SK-N-SH treated with all-trans-retinoic acid at 6 μM for 48 hours (cell line): ENCODE data around the gene PSMA5.

Source experiments
- RARB ChIP-seq: fragments of 250-450 bp; sonication (Bioruptor Pico); IDR thresholded peaks from 2 replicates; pipeline ENCODE4 v1.8.0; 2021; ENCODE audit warnings: mild to moderate bottlenecking, moderate library complexity
- ZFP30 ChIP-seq: fragments of 450-650 bp; formaldehyde crosslinking; IDR thresholded peaks from 2 replicates; pipeline ENCODE4 v1.5.0; 2022; ENCODE audit warnings: mild to moderate bottlenecking, moderate library complexity
- TF ChIP-seq, protein P1 (sequence below): fragments of 250-450 bp; sonication (Bioruptor Pico); IDR thresholded peaks from 2 replicates; pipeline ENCODE4 v1.8.0; 2021; ENCODE audit warnings: low read depth, mild to moderate bottlenecking, moderate library complexity, borderline replicate concordance
- TF ChIP-seq, protein P2 (sequence below): fragments of 250-450 bp; sonication (Bioruptor Pico); IDR thresholded peaks from 2 replicates; pipeline ENCODE4 v1.5.1; 2020; ENCODE audit warnings: low read depth, mild to moderate bottlenecking, moderate library complexity
- TF ChIP-seq, protein P3 (sequence below): fragments of 250-450 bp; sonication (Bioruptor Pico); IDR thresholded peaks from 2 replicates; pipeline ENCODE4 v1.8.0; 2020; ENCODE audit warnings: mild to moderate bottlenecking, moderate library complexity, borderline replicate concordance

DNA sequence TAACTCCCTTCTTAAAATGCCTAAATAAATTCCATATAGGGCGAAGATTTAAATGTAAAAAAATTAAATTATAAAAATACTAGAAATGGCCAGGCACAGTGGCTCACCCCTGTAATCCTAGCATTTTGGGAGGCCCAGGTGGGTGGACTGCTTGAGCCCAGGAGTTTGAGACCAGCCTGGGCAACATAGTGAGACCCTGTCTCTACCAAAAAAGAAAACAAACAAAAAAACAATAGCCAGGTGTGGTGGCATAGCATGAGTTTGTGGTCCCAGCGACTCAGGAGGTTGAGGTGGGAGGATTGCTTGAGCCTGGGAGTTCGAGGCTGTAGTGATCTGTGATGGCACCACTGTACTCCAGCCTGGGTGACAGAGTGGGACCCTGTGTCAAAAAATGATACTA is 46.3 kb downstream of the PSMA5 start:
- TF ChIP-seq, protein P1, sequence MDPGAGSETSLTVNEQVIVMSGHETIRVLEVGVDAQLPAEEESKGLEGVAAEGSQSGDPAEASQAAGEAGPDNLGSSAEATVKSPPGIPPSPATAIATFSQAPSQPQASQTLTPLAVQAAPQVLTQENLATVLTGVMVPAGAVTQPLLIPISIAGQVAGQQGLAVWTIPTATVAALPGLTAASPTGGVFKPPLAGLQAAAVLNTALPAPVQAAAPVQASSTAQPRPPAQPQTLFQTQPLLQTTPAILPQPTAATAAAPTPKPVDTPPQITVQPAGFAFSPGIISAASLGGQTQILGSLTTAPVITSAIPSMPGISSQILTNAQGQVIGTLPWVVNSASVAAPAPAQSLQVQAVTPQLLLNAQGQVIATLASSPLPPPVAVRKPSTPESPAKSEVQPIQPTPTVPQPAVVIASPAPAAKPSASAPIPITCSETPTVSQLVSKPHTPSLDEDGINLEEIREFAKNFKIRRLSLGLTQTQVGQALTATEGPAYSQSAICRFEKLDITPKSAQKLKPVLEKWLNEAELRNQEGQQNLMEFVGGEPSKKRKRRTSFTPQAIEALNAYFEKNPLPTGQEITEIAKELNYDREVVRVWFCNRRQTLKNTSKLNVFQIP (CRISPR knock-in tag) = no peak
- TF ChIP-seq ZFP30 (CRISPR knock-in tag) (no peak), RARB (CRISPR knock-in tag) (no peak)
- TF ChIP-seq, protein P2, sequence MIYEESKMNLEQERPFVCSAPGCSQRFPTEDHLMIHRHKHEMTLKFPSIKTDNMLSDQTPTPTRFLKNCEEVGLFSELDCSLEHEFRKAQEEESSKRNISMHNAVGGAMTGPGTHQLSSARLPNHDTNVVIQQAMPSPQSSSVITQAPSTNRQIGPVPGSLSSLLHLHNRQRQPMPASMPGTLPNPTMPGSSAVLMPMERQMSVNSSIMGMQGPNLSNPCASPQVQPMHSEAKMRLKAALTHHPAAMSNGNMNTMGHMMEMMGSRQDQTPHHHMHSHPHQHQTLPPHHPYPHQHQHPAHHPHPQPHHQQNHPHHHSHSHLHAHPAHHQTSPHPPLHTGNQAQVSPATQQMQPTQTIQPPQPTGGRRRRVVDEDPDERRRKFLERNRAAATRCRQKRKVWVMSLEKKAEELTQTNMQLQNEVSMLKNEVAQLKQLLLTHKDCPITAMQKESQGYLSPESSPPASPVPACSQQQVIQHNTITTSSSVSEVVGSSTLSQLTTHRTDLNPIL (CRISPR knock-in tag) = no peak
- TF ChIP-seq, protein P3, sequence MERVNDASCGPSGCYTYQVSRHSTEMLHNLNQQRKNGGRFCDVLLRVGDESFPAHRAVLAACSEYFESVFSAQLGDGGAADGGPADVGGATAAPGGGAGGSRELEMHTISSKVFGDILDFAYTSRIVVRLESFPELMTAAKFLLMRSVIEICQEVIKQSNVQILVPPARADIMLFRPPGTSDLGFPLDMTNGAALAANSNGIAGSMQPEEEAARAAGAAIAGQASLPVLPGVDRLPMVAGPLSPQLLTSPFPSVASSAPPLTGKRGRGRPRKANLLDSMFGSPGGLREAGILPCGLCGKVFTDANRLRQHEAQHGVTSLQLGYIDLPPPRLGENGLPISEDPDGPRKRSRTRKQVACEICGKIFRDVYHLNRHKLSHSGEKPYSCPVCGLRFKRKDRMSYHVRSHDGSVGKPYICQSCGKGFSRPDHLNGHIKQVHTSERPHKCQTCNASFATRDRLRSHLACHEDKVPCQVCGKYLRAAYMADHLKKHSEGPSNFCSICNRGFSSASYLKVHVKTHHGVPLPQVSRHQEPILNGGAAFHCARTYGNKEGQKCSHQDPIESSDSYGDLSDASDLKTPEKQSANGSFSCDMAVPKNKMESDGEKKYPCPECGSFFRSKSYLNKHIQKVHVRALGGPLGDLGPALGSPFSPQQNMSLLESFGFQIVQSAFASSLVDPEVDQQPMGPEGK (CRISPR knock-in tag) = no peak
